Measurements from ENCODE around the gene RIOX2. TPM values are rescaled to one million over a fixed set of nuclear protein-coding genes. Genes with fewer than 3 reads are reported as not detected.

The RIOX2 gene
- 100 to 1,000 TPM in 2 of 4 donors, 10 to 100 TPM in 2; 61.6 to 109 (median 89.9) TPM for total RNA-seq

DNA sequence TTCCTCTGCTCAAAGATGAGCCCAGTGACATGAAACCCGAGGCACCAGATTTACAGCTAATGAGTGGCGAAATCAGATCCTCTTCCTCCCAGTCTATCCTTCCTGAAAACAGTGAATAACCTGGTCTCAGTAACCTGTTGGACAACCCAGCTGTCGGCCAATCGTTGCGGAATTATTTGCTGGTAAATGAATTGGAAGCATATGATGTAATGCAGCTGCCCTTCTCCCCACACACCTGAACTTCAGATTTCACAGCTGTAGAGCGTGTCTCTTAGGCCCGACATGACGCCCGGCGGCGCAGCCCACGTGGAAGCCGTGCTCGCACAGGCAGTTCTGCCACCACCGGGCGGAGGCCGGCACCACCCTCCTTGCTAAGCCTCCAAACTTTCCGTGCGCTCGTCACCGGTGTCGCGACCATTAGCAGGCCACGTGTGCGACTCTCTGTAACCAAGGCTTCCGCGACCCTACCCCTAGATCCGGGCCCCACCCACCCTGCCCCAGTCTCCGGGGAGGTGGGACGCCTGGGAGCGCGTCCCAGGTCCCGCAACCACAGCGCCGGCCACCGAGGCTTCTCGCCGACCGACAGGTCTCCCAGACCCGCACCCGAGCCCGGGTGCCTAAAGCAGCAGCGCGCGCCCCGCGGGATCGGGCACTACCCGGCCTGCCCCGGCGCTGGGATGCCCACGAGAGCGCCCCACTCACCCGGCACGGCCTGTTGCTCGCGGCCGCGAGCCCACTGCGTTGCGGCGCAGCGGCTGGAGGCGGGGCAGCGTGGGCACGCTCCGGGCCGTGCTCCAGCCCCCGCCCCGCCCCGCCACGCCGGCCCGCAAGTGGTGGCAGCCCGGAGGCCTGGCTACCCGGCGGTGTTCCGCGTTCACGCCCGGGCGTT lies at the start of gene RIOX2:
TSS of gene RIOX2 (minus strand) at position 753 of the 889 bp plus-strand sequence. CDS start 4,838 bp downstream, outside the sequence.
- peak within 1 kb of the TSS in 2 of 3 donors; percentile 46 to 79 for H3K4me3 ChIP-seq (replicated peaks in 1 of 3)
- no peaks in the 10 kb centered on the region for H3K27me3 ChIP-seq
- DNase-seq: peak; percentile 81
- peaks cover 23 to 46% of the 10 kb centered on the region in 2 donors for H3K4me1 ChIP-seq
- intact Hi-C loops (cut with DNase I): loop anchor here (5.0 kb wide), 1 partner anchor 150 kb away; the partner anchor contains the start of gene CRYBG3
- WGBS, 2 donors: 4% methylated on average over 29 to 37 of the region's 82 CpGs
- no peaks in the 10 kb centered on the region for H3K36me3 ChIP-seq
- no peaks in the 10 kb centered on the region for H3K9me3 ChIP-seq
- TF ChIP-seq, protein P1, sequence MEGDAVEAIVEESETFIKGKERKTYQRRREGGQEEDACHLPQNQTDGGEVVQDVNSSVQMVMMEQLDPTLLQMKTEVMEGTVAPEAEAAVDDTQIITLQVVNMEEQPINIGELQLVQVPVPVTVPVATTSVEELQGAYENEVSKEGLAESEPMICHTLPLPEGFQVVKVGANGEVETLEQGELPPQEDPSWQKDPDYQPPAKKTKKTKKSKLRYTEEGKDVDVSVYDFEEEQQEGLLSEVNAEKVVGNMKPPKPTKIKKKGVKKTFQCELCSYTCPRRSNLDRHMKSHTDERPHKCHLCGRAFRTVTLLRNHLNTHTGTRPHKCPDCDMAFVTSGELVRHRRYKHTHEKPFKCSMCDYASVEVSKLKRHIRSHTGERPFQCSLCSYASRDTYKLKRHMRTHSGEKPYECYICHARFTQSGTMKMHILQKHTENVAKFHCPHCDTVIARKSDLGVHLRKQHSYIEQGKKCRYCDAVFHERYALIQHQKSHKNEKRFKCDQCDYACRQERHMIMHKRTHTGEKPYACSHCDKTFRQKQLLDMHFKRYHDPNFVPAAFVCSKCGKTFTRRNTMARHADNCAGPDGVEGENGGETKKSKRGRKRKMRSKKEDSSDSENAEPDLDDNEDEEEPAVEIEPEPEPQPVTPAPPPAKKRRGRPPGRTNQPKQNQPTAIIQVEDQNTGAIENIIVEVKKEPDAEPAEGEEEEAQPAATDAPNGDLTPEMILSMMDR (IDR thresholded peaks at IDR 0.05): no peak
- peak; percentile 58 to 92 for TF ChIP-seq POLR2A (IDR thresholded peaks at IDR 0.05)
- peak within 1 kb of the TSS; percentile 76 to 97 (median 94) for H3K27ac ChIP-seq

GRCh38 chr3:98020412-98020811 lies 48.2 kb upstream of the RIOX2 start:
- intact Hi-C loops (cut with DNase I): loop anchor here (5.0 kb wide), 1 partner anchor 228 kb away; no protein-coding TSS in a partner anchor
- 94 to 95% methylated on average over 4 of the region's 4 CpGs for WGBS, 2 donors
- no peak for DNase-seq

DNA sequence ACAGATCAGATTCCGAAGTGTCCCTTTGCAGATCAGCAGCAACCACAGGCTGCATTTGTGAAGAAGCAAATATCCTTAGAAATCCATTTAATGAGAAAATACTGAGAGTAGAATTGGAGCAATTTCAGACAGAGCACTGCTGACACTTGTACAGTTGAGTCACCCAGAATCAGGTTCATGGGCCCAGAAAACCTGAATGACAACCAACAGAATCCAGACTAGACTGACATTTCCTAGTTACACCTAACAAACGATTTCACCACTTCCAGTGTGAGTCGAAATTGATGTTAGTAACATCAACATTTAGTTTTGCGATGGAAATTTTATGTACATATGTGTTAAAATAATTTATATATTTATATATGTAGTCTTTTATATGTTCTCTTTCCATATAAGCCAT lies 46.1 kb upstream of the RIOX2 start:
- no peak for TF ChIP-seq POLR2A (IDR thresholded peaks at IDR 0.05)
- TF ChIP-seq, protein P1 (IDR thresholded peaks at IDR 0.05): no peak
- Histone ChIP-seq H3K4me3 (replicated peaks in 1 of 3) (no peak overlapping the region), H3K36me3 (no peaks in the 10 kb centered on the region), H3K27me3 (no peaks in the 10 kb centered on the region), H3K4me1 (peaks cover 12 to 19% of the 10 kb centered on the region in 2 donors), H3K27ac (peak overlapping the region; percentile 68 to 74 (median 72)), H3K9me3 (no peaks in the 10 kb centered on the region)
- DNase-seq: no peak
- 92 to 95% methylated on average over 4 of the region's 4 CpGs for WGBS, 2 donors
- intact Hi-C loops (cut with DNase I): no loop called here

More at GRCh38 chr3:98020412-98020811, 48.2 kb upstream of the RIOX2 start:
- no peak for TF ChIP-seq POLR2A (IDR thresholded peaks at IDR 0.05)
- TF ChIP-seq, protein P1 (IDR thresholded peaks at IDR 0.05): no peak
- H3K27ac ChIP-seq: no peak overlapping the region
- H3K4me1 ChIP-seq: peaks cover 0 to 9% of the 10 kb centered on the region in 2 donors
- H3K4me3 ChIP-seq (replicated peaks in 1 of 3): no peak overlapping the region
- no peaks in the 10 kb centered on the region for H3K27me3 ChIP-seq
- no peaks in the 10 kb centered on the region for H3K36me3 ChIP-seq
- H3K9me3 ChIP-seq: no peaks in the 10 kb centered on the region

DNA sequence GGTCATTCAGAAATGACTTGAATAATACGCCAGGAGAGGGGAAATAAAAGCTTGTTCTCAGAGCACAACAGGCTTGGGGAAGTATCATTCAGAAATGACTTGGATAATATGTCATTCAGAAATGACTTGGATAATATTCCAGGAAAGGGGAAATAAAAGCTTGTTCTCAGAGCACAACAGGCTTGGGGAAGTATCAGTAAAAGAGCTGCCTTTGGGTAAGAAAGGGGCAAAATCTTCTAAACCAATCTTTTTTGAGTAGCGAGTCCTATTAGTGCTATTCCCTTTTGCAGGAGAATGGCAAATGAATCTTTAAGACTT lies 42.0 kb upstream of the RIOX2 start:
- intact Hi-C loops (cut with DNase I): no loop called here
- DNase-seq: no peak
- Histone ChIP-seq H3K36me3 (no peaks in the 10 kb centered on the region), H3K4me1 (peaks cover 27% of the 10 kb centered on the region in 2 donors), H3K9me3 (no peaks in the 10 kb centered on the region), H3K27ac (peak overlapping the region in 2 of 3 donors; percentile 59 to 69), H3K4me3 (replicated peaks in 1 of 3) (no peak overlapping the region), H3K27me3 (no peaks in the 10 kb centered on the region)
- TF ChIP-seq, protein P1 (IDR thresholded peaks at IDR 0.05): no peak
- TF ChIP-seq POLR2A (IDR thresholded peaks at IDR 0.05): no peak
- 94 to 96% methylated on average over 2 of the region's 2 CpGs for WGBS, 2 donors
